Stimulated activated CD8-positive, alpha-beta memory T cell treated with anti-CD3 and anti-CD28 coated beads, Interleukin-15, amount 100 ng/mL, for 4 hours (primary cell): ENCODE measurements around the gene GSKIP.

Experiments
- DNase-seq, 2 donors: peaks; one replicate each; pipeline ENCODE4 v3.0.0-alpha.2; 2020; ENCODE audit warnings: low read depth in 2 of 2

Gene GSKIP

DNA sequence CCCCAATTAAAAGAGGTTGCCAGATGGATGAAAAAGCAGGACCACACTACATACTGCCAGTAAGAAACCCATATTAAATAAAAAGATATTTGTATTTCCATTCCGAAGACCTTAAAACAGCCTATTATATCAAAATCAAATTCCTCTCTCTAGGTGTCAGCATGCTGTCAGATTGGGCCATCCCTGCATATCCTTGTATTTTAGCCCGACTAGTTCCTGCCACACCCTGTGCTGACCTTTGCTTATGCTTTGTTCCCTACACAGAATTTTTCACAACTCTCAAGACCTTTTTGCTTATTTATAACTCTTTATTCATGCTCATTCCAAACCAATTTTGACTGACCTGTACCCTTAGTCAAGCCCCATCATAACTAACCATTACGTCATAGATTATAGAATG, 12.8 kb downstream of the GSKIP start:
- no peak for DNase-seq

DNA sequence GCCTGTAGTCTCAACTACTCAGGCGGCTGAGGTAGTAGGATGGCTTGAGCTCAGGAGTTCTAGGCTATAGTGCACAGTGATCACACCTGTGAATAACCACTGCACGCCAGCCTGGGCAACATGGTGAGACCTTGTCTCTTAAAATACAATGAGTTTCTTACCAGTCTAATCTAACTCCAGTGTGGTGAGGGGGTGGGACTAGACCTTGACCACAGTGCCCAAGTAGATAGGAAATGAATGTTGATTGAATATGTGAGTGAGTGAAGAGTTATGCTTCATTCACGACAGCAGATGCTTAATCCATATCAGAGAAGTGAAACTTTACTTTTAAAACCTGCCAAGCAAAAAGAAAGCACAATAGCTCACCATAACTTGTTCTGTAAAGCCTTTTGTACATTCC, 17.4 kb downstream of the GSKIP start:
- DNase-seq, result no peak

DNA sequence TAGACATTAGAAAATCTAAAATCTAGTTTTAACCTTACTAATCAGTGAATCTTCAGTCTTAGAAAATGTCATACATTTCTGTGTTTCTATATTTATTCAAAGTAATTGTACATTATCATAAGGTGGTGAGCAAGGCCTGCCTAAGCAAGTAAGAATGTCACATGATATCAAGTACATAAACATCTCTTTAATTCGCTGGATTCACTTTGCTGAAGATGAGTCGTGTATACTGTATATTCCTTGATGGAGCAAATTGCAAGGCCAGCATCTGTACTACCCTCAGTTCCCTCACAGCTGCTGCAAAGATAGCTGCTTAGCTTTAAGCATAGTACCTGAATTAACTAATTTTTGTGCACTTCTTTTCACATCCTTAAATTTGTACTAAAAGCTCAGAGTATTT, 20.1 kb downstream of the GSKIP start:
- no peak for DNase-seq

DNA sequence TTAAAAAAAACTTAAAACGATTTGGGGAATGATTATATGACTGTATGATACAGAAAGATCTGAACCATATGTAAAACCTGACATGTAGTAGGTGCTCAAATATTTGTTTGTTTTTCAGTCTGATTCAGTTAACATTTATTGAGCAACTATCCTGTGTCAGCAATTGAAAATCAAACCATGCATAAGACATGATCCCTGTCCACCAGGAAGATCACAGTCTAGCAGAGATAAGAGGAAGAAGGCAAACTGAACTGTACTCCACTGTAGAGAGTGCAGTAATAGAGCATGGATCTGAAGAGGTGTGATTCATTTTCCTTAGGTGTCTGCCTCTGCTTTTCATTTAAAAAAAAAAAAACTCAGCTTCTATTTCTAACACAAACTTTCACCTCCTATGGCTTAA, 20.7 kb downstream of the GSKIP start:
- no peak for DNase-seq

DNA sequence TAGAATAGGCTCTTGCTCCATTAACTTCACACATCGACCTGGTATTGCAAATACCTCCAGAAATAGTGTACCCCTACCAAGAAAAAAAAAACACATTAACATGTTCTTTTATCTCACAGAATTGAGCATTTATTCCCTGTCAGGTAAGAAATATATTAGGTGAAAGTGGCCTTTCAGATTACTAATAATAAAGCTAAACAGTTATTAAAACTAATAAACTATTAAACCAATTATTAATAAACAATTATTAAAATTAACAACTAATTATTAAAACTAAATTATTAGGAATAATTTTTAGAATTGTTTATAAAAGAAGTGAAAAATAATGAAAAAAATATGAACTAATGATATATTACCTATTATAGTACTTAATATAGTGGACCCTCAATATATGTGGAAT, 21.4 kb downstream of the GSKIP start:
- no peak for DNase-seq

DNA sequence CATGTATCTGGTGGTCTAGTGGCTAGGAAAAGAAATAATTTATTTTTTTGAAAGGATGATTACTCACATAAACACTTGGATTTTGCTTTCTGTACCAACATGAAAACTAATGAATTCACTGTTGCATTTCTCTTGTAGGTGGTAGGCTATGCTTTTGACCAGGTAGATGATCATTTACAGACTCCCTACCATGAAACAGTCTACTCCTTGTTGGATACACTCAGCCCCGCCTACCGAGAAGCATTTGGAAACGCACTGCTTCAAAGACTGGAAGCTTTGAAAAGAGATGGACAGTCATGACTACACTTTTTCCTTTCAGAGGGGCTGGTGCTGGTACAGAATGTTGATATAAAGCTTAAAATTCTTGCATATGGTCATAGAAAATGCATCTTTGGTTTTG, 22.1 kb downstream of the GSKIP start:
- no peak for DNase-seq

DNA sequence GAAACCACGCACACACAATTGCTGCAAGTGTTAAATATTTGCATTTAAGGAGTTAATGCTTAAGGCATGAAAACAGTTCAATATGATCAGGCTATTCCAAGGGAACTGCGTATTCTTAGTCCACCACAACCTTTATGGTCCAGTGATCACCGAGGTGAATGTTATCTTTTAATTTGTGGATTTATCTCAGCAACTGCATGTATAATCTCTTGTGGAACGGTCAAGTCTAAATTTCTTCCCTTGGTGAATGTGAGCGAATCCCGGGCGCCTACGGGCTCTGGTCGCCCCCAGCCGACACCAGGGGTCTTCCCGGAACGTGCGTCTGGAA, 27.6 kb downstream of the GSKIP start:
- DNase-seq, result no peak

DNA sequence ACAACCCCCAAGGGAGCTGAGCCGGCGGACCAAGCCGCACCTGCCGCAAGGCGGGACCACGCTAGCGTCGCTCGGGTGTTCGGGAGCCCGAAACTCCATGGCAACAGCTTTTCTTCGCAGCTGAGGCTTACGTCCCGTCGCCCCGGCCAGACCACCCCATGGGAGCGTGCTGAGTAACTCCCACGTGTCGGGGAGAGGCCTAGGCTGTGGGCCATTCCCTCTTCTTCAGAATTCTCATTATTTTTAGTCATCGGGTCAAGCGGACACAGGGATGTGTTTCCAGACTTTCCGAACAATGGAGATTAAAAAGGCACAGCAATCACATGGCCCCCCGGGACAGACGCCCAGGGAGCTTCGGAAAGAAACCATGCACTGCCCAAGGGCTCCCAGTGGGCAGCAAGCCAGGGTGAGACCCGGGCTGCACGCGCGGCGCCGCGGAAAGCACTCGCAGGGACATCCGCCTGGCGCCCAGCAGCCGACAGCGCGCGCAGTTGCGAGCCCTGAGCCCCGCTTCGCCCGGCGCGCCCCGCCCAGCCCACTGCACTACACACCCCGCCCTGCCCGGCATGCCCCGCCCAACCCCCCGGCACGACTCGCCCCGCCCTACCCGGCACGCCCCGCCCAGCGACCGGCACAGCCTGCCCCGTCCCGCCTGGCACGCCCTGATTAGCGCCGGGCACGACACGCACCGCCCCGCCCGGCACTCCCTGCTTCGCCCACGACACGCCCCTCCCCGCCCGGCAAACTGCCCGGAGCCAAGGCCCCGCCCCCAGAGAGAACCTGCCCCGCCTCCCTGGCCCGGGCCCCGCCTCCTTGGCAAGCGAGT, 28.2 kb downstream of the GSKIP start:
- peak; percentile 98 to 100 for DNase-seq

DNA sequence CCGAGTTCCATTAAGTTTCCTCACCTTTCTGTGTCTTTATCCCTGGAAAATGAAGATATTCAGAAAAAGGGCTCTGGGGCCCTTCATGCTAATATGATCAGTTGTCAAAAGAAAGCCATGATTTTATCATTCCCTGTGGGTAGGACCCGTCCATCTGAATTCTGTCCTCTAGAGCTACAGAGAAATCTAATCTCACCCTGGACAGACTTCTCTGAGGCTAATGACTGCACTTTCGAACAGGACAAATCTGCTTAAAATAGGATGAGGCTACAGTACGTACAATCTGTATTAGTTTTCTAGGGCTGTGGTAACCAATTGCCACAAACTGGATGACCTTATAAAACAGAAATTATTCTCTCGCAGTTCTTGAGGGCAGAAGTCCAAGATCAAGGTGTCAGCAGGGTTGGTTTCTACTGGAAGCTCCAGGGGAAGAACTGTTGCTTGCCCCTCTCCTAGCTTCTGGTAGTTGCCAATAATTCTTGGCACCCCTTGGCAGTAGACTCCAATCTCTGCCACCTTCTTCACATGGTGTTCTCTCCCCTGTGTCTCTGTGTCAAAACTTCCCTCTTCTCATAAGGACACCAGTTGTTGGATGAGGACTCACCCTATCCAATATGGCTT, 29.9 kb downstream of the GSKIP start:
- DNase-seq, result no peak

DNA sequence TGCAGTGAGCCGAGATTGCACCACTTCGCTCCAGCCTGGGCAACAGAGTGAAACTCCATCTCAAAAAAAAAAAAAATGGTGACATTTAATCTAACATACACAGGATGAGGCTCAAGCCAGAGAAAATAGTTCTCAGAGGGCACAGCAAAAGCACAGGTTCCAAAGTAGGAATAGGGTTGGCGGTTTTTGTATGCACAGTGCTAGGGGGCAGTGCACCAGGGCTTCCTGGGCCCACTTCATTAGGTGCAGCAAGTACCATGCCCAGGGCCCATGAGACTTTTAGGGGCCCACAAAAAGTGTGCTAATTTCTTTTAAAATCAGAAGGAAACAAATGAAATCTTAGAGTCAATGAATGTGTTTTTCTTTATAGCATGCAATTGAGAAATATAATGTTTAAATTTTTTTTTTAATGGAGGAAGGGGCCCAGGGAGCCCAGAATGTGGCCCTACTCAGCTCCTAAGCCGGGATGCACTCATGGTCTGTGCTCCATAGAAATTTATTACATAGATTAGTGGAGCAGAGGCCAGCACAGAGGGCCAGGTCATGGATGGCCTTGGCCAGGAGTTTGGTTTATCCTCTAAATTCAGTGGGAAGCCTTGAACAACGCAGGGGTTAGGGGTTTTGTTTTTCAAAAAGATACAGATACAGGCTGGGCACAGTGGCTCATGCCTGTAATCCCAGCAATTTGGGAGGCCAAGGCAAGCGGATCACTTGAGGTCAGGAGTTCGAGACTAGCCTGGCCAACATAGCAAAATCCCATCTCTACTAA, 30.9 kb downstream of the GSKIP start:
- DNase-seq, result no peak

DNA sequence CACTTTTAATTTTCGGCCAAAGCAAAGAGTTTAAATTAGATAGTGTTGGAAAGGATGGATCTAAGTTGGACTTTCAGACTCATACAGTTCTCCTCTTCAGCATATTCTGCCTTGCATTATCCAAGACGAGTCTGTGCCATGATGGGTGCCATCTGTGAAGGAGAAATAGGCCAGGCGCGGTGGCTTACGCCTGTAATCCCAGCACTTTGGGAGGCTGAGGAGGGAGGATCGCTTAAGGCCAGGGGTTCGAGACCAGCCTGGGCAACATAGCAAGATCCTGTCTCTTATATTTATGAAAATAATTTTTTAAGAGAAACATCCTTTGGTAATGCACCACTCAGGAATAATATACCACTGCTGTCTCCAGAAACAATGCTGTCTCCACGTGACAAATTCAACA, 35.1 kb downstream of the GSKIP start:
- no peak for DNase-seq

DNA sequence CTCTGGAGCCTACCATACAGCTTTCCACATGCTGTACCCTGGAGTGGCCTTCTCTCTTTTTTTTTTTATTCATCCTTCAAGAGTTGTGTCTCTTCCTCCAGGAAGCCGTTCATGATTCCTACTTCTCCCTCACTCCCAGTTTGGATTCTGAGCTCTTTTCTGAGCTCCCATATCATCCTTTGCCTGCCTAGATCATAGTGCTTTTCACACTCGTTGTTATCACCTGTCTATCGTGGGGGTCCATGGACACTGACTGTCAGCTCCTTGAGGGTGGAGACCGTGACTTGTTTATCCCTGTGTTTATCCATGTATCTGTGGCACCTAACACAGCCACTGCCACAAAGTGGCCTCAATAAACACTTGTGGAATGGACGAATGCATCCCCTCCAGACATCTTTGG, 35.6 kb downstream of the GSKIP start:
- DNase-seq, result no peak

DNA sequence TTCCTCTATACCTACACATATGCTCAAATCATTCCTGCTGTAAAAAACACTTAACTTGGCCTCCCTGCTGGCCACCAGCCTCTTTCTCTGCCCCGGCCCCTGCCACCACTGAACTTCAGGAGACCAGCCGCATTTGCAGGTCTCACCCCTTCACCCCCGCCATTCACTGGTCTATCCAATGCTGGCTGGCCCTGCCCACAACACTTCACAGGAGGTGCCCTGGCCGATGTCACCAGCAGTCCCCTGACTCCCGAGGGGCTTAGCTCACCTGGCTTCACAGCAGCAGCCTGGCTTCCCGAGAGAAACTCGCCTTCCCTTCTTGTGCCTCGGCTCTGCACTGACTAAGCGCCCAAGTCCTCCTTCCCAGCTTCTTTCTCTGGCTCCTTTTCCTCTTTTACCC, 36.1 kb downstream of the GSKIP start:
- no peak for DNase-seq

DNA sequence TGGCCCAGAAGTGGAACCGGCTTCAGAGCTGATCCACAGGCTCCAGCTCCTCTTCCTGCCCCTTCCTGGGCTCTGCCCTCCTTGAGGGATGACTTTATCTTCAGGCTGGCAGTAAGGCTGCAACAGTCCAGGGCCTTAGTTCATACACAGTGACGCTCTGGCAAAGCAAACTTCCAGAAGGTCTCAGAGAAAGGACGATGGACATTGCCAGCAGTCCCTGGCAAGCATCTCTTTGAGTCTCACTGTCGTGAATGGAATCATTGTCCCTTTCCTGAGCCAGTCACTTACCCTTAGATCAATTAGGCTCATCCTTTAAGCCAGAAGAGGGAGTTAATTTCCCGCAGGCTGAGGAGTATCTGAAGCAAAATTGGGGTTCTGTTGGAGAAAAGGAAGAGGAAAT, 37.2 kb downstream of the GSKIP start:
- no peak for DNase-seq

DNA sequence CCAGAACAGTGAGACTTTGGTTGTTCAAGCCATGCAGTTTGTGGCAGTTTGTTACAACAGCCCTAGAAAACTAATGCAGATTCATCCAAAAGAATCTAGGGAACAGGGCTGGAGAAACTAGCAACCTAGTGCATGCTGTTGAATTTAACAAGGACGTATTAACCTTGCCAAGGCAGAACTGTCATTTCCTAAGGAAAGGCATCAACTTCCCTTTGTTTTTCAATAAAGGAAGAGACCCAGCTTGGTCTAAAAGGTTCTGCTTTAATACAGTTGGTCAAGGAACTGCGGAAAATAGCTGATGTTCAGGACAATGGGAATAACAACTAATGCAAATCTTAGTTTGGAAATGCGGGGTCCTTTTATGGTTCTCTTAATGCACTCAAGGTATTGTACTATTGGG, 40.1 kb downstream of the GSKIP start:
- no peak for DNase-seq

DNA sequence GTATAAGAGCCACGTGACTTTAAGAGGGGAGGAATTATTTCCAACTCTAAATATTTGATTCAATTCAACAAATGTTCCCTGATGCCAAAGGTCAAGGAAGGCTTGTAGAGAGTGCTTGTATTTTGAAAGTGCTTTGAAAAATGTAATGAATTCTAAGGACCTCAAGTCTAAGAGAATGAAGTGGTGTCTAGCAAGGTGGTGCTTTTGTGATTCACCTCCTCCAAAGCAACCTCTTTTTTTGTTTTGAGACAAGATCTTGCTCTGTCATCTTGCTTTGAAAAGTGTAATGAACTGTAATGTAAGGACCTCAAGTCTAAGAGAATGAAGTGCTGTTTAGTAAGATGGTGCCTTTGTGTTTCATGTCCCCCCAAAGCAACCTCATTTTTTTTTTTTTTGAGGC, 42.4 kb downstream of the GSKIP start:
- DNase-seq, result no peak

DNA sequence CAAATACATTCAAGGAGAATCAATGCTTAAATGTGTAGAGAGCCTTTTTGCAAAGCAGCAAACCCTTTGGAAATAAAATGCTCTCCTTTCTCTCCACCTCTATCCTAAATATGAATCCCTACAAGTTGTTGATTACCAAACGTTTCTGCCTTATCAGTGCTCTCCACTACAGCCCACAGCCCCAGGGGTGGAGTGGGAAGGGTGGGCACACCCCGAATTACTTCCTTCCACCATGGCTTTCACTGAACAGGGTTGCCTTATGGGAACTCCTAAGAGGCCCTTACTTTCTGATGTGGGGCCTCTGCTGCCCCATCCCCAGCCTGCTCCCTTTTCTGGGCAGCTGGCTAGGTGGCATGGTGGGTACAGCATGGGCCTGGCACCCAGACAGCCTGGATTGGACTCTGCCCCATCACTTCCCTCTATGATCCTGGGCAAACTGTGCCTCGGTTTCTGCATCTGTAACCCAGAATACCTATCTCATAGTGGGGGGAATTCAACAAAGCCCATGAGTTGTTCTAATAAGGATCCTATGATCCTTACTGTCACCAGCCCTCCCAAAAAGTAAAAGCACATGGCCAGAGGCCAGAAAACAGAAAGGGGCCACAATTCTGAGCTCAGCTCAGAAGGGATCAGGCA, 44.7 kb downstream of the GSKIP start:
- DNase-seq, result no peak

DNA sequence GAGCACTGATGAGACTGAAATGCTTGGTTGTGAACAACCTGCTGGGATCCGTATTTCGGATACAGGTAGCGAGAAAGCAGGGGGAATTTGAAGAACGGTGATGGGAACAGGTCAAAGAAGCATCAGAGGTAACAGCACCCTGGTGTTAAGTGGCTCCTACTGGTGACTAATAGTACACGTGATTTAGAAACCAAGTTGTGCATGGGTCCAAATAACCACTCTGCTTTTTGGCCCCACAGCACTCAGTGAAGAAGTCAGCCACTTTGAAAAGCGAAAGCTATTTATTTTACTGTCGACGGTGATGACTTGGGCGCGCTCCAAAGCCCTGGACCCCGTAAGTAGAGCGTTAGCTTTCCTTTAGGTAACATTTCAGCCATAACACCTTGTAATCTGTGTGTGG, 45.3 kb downstream of the GSKIP start:
- DNase-seq, result no peak

DNA sequence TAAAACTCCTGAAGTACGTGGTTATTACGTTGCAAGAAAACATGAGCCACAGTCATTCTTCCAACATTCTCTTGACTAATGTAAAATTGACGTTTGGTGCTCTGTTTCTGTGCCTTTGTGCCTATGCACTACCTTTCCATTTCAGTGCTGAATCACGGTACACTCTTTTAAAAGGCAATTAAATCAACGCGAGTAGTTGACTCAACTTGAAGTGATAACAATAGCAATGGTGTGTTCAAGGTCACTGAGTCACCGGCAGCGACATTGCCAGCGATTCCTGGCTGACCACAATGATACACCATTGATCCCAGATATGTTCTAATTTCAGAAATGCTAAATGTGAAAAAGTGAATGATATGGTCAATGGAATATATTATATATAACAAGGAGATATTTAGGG, 46.4 kb downstream of the GSKIP start:
- no peak for DNase-seq

DNA sequence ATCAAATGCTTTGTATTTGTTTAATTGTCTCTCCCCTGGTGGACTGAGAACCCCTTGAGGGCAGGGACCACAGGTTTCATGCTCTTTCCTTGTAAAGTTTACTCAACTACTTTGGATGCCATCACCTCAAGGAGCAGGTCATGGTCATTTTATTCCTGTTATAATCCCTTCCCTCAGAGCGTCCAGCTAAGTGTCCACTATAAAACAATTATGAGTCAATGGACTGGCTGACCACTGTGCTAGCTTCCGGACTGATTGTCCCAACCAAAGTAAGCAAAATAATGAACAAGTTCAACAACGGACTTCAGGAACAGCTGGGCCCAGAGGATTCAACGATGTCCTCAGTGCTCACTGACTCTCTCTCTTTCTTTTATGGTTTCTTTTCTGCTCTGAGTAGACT, 46.8 kb downstream of the GSKIP start:
- DNase-seq, result no peak

DNA sequence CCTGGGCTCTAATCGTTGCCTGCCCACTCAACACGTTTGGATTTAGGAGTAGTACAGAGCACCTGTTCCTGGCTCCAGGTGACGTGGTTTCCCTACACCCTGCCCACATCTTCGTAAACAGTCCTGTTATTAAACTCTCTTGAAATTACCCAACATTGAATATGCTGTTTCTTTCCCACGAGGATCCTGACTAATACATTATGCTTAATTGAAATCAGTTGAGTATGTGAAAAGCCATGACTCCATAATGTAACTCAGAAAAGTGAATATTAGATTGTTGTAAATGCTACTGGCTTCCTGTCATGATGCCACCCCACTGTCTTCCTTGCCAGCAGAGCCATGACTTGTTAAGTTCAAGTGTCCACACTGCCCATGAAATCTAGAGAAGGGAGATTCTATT, 50.2 kb downstream of the GSKIP start:
- no peak for DNase-seq

DNA sequence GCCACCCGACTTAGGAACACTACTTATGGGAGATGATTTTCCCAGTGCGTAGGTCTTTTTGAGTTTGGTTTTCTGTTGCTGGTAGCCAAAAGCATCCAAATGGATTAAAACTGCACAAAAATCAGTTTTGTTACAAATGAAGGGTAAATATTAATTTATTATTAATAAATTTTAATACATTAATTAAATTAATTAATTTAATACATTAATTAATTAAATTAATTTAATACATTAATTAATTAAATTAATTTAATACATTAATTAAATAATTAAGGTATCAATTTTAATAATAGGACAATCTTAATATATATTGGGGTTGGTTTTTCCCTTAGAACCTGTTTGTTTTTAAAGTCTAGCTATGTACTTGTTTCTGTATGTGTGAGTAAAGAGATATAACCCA, 52.2 kb downstream of the GSKIP start:
- DNase-seq, result no peak

DNA sequence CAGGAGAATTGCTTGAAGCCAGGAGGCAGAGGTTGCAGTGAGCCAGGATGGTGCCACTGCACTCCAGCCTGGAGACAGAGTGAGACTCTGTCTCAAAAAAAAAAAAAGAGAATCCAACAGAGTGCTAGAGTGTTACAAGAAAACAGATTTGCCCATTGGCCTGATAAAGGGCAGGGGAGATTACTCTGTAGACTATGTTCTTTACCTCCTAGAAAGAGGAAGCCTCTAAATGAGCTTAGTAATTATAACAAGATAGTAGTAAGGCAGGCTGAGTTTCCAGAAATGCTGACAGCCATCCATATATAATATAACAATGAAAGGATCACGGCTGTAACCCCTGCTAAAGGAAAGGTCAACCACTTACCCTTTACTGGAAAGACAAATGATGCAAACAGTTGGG, 53.0 kb downstream of the GSKIP start:
- DNase-seq, result no peak
